Measurements from ENCODE around the gene AGFG2.

GRCh38 chr7:100578246-100579183 is 39.5 kb downstream of the AGFG2 start:
- TF ChIP-seq, protein P1, sequence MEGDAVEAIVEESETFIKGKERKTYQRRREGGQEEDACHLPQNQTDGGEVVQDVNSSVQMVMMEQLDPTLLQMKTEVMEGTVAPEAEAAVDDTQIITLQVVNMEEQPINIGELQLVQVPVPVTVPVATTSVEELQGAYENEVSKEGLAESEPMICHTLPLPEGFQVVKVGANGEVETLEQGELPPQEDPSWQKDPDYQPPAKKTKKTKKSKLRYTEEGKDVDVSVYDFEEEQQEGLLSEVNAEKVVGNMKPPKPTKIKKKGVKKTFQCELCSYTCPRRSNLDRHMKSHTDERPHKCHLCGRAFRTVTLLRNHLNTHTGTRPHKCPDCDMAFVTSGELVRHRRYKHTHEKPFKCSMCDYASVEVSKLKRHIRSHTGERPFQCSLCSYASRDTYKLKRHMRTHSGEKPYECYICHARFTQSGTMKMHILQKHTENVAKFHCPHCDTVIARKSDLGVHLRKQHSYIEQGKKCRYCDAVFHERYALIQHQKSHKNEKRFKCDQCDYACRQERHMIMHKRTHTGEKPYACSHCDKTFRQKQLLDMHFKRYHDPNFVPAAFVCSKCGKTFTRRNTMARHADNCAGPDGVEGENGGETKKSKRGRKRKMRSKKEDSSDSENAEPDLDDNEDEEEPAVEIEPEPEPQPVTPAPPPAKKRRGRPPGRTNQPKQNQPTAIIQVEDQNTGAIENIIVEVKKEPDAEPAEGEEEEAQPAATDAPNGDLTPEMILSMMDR (IDR thresholded peaks at IDR 0.05; ENCODE audit: low read length), result no peak
- TF ChIP-seq EZH2 (optimal IDR thresholded peaks at IDR 0.05; ENCODE audit: low read depth, low read length) (no peak), EZH2phosphoT487 (IDR thresholded peaks at IDR 0.05; ENCODE audit: low read length) (no peak)
